Heart left ventricle (tissue), 16 donors: ENCODE measurements around the gene MSLN. TPM values are rescaled to one million over a fixed set of nuclear protein-coding genes. Genes with fewer than 3 reads are reported as not detected.

Source experiments
- ATAC-seq, 4 donors: fragments of 200-7000 bp; cut with Tn5 transposase; one replicate each; pipeline ENCODE4 v1.9.1; 2020 to 2022; ENCODE audit warnings: moderate library complexity in 4 of 4, mild to moderate bottlenecking in 3 of 4, moderate number of reproducible peaks in 1 of 4
- DNase-seq, 5 donors: peaks; one replicate each; pipeline ENCODE4 v3.0.0-alpha.2; 2020
- H3K27ac ChIP-seq, 12 donors: fragments of 200-600 bp; sonication (generic) in 4 of 12; one replicate each; pipeline versions ENCODE4 v1.5.0 to v1.8.0; 2016 to 2022; ENCODE audit warnings: mild to moderate bottlenecking in 2 of 12
- H3K27me3 ChIP-seq, 9 donors: fragments of 200-600 bp; sonication (generic) in 2 of 9; one replicate each; pipeline versions ENCODE4 v1.5.1 to v1.8.0; 2016 to 2022; ENCODE audit warnings: mild to moderate bottlenecking in 3 of 9
- H3K36me3 ChIP-seq, 9 donors: fragments of 200-600 bp; sonication (generic) in 2 of 9; one replicate each; pipeline versions ENCODE4 v1.5.0 to v1.8.0; 2018 to 2022; ENCODE audit warnings: mild to moderate bottlenecking in 2 of 9
- H3K4me1 ChIP-seq, 12 donors: fragments of 200-600 bp; sonication (generic) in 4 of 12; one replicate each; pipeline versions ENCODE4 v1.5.0 to v1.8.0; 2016 to 2022; ENCODE audit warnings: mild to moderate bottlenecking in 3 of 12
- H3K4me3 ChIP-seq, 12 donors: fragments of 200-600 bp; sonication (generic) in 4 of 12; one replicate each; pipeline versions ENCODE4 v1.5.0 to v1.8.0; 2017 to 2022; ENCODE audit warnings: mild to moderate bottlenecking in 9 of 12, moderate library complexity in 4 of 12
- H3K9me3 ChIP-seq, 12 donors: fragments of 200-600 bp; sonication (generic) in 4 of 12; one replicate each; pipeline versions ENCODE4 v1.5.0 to v1.8.0; 2016 to 2022; ENCODE audit warnings: mild to moderate bottlenecking in 1 of 12
- POLR2A ChIP-seq, 2 donors: fragments of 450-650 bp; IDR thresholded peaks; one replicate each; pipeline ENCODE4 v1.6.1; 2017; ENCODE audit warnings: antibody characterized with exemption in 2 of 2, mild to moderate bottlenecking in 2 of 2, moderate library complexity in 2 of 2
- WGBS, 4 donors: extraction: QIAGEN DNeasy Blood & Tissue Kit in 2 of 4; methylation state at CpG; one replicate each; pipeline versions ENCODE4 v1.1.5 to v1.1.7; 2013 to 2018; 5-methylcytosine and 5-hydroxymethylcytosine counted together
- intact Hi-C, 10 donors: fragments of 100-400 bp; cut with DNase I; formaldehyde crosslinking; loops; one replicate each; pipeline versions ENCODE4 v1.11.1 to v1.14.2; 2022
- polyA plus RNA-seq, 2 donors: library from polyadenylated mRNA; stranded (reverse); fragments of 200-250 nt; gene quantifications; one replicate each; pipeline ENCODE4 v1.2.3, GENCODE V29; 2013
- total RNA-seq, 9 donors: library from RNA; depleted of rRNA in 2 of 9; stranded (reverse); fragments of >200 nt in 2 of 9; fragmentation: NEBNext Ultra II Directional in 3 of 9; extraction: Animal tissue kit (Norgen Biotek cat#: 25700) in 3 of 9; gene quantifications; one replicate each; pipeline versions ENCODE4 v1.1.0 to v1.2.4, GENCODE V29; 2016 to 2023
- TF ChIP-seq, protein P1 (sequence below), 12 donors: fragments of 200-600 bp; sonication (generic) in 4 of 12; IDR thresholded peaks; one replicate each; pipeline versions ENCODE4 v1.5.0 to v1.8.0; 2018 to 2022; ENCODE audit warnings: antibody characterized with exemption in 12 of 12, mild to moderate bottlenecking in 5 of 12
- donor health status: ischemic (EF 13 %, LVEDD 7.1; RV severe dilation, severe dysfunction).
- donor health status: healthy with polysubstance abuse.
- donor health status: DM: no; HTN: yes; CAD: no.
- donor health status: DM: no; HTN: no; CAD: no.
- donor health status: ischemic (EF 25% LVEDD 6.9; RV normal size, moderate dysfunction).
- donor health status: ischemic (EF 25% LVEDD 5.7; RV mildly dilated, moderate dysfunction).
- donor health status: healthy.
- donor health status: DM: yes; HTN: yes; CAD: no.
- donor health status: ischemic (EF 35%, LVEDD 5.7; RV mildly dilated, moderate dysfunction).
- donor health status: nonischemic (EF 11% LVEDD 7.7; RV severe dilation, severe dysfunction).
- donor health status: DM: yes; HTN: yes; CAD: no.
- donor health status: PGD.
- donor health status: ischemic (EF 29% LVEDD 5.4; RV normal size, mild dysfunction).
- donor health status: nonischemic (EF 23%, LVEDD 6.1; RV moderate dilation, normal function).

Gene MSLN
- total and polyA plus RNA-seq, 11 donors = 0.48 to 82.2 (median 0.50) TPM; not detected in 8

- intact Hi-C loops = loop anchor here in 3 of 10 donors (2.0 kb wide), 1 partner anchor 77 kb away; no protein-coding TSS in a partner anchor
- 34 to 57% (median 41%) methylated on average over 21 to 47 of the region's 47 CpGs for WGBS, 4 donors
- DNase-seq (no peak), ATAC-seq (no peak)
- H3K36me3 ChIP-seq = peaks cover 0 to 11% (median 0%) of the 10 kb centered on the region in 9 donors
- H3K27ac ChIP-seq = peak overlapping the region in 8 of 12 donors; percentile 66 to 87 (median 74)
- no peaks in the 10 kb centered on the region for H3K9me3 ChIP-seq
- peaks cover 0 to 37% (median 17%) of the 10 kb centered on the region in 12 donors for H3K4me1 ChIP-seq
- peak overlapping the region; percentile 72 to 100 (median 91) for H3K4me3 ChIP-seq
- H3K27me3 ChIP-seq = peaks cover 0 to 10% (median 0%) of the 10 kb centered on the region in 9 donors
- TF ChIP-seq, protein P1, sequence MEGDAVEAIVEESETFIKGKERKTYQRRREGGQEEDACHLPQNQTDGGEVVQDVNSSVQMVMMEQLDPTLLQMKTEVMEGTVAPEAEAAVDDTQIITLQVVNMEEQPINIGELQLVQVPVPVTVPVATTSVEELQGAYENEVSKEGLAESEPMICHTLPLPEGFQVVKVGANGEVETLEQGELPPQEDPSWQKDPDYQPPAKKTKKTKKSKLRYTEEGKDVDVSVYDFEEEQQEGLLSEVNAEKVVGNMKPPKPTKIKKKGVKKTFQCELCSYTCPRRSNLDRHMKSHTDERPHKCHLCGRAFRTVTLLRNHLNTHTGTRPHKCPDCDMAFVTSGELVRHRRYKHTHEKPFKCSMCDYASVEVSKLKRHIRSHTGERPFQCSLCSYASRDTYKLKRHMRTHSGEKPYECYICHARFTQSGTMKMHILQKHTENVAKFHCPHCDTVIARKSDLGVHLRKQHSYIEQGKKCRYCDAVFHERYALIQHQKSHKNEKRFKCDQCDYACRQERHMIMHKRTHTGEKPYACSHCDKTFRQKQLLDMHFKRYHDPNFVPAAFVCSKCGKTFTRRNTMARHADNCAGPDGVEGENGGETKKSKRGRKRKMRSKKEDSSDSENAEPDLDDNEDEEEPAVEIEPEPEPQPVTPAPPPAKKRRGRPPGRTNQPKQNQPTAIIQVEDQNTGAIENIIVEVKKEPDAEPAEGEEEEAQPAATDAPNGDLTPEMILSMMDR (IDR thresholded peaks at IDR 0.05) = no peak
Measured at GRCh38 chr16:787321-787966, 26.9 kb downstream of the MSLN start.

- H3K27ac ChIP-seq = peak within 1 kb of the TSS in 11 of 12 donors; percentile 52 to 87 (median 74)
- peak in 1 of 5 donors; percentile 33 for DNase-seq
Measured at GRCh38 chr16:787978-788398, 27.5 kb downstream of the MSLN start, which contains the start of gene RPUSD1. Gene RPUSD1, minus strand, starts transcription at chr16:788381. Its CDS starts 644 bp downstream, at chr16:787737.

GRCh38 chr16:788399-789126 is 28.0 kb downstream of the MSLN start, which contains the start of gene CHTF18:
Gene CHTF18, plus strand, starts transcription at chr16:788620. Its CDS starts 65 bp downstream, at chr16:788685.
- Histone ChIP-seq H3K36me3 (peaks cover 0 to 11% (median 0%) of the 10 kb centered on the region in 9 donors), H3K9me3 (no peaks in the 10 kb centered on the region), H3K27me3 (no peaks in the 10 kb centered on the region), H3K27ac (peak within 1 kb of the TSS in 11 of 12 donors; percentile 52 to 87 (median 74)), H3K4me1 (peaks cover 0 to 36% (median 17%) of the 10 kb centered on the region in 12 donors), H3K4me3 (peak within 1 kb of the TSS; percentile 72 to 100 (median 94))
- 0 to 1% (median 1%) methylated on average over 20 to 97 of the region's 97 CpGs for WGBS, 4 donors
- TF ChIP-seq, protein P1 (IDR thresholded peaks at IDR 0.05) = no peak
- TF ChIP-seq POLR2A (IDR thresholded peaks at IDR 0.05) = no peak
- intact Hi-C loops = loop anchor here in 1 of 10 donors (1.0 kb wide), 1 partner anchor 77 kb away; no protein-coding TSS in a partner anchor
- ATAC-seq = peak; percentile 89 to 96 (median 92)
- peak; percentile 92 to 95 (median 93) for DNase-seq

More at GRCh38 chr16:787978-788398, 27.5 kb downstream of the MSLN start, which contains the start of gene RPUSD1:
- Histone ChIP-seq H3K36me3 (peaks cover 0 to 11% (median 0%) of the 10 kb centered on the region in 9 donors), H3K9me3 (no peaks in the 10 kb centered on the region), H3K27me3 (peaks cover 0 to 5% (median 0%) of the 10 kb centered on the region in 9 donors), H3K4me3 (peak within 1 kb of the TSS; percentile 72 to 100 (median 94)), H3K4me1 (peaks cover 0 to 37% (median 17%) of the 10 kb centered on the region in 12 donors)
- intact Hi-C loops = loop anchor here in 4 of 10 donors (1.0 to 2.0 kb wide), 2 partner anchors 77 kb away; no protein-coding TSS in a partner anchor
- ATAC-seq = no peak
- TF ChIP-seq, protein P1 (IDR thresholded peaks at IDR 0.05) = peak in 1 of 12 donors; percentile 5
- TF ChIP-seq POLR2A (IDR thresholded peaks at IDR 0.05) = peak in 1 of 2 donors; percentile 62
- WGBS, 4 donors = 0 to 1% (median 0%) methylated on average over 15 to 45 of the region's 45 CpGs
